GM19455 (cell line): Measurements from ENCODE around the gene PSMA1.
A peak's percentile ranks its signal among the peaks of the same experiment; 100 is the strongest.
"Not testable (repeated sequence)": the region's sequence is repeated elsewhere in the genome, so short reads cannot be mapped to it uniquely, and the experiment has no call there.

Source experiments
- ATAC-seq: cut with Tn5 transposase; IDR thresholded peaks from one replicate; pipeline ENCODE4 v1.9.1; 2021; ENCODE audit not compliant: unreplicated experiment

PSMA1 gene

GRCh38 chr11:14519917-14520746 is at the start of gene PSMA1:
TSS of gene PSMA1 (minus strand) at chr11:14520386. CDS start at chr11:14520299, 87 bp downstream.
- ATAC-seq = peak; percentile 95

- not testable (repeated sequence) for ATAC-seq
Observed at GRCh38 chr11:14569516-14569915, 49.3 kb upstream of the PSMA1 start.

GRCh38 chr11:14567064-14567651 is 47.0 kb upstream of the PSMA1 start:
- no peak for ATAC-seq

- ATAC-seq = no peak
Observed at GRCh38 chr11:14566331-14567063, 46.3 kb upstream of the PSMA1 start.

GRCh38 chr11:14565845-14566244 is 45.7 kb upstream of the PSMA1 start:
- ATAC-seq = no peak

- ATAC-seq = no peak
Observed at GRCh38 chr11:14555818-14556217, 35.6 kb upstream of the PSMA1 start.

GRCh38 chr11:14554959-14555358 is 34.8 kb upstream of the PSMA1 start:
- ATAC-seq = no peak

- no peak for ATAC-seq
Observed at GRCh38 chr11:14552089-14552488, 31.9 kb upstream of the PSMA1 start.

- no peak for ATAC-seq
Observed at GRCh38 chr11:14551380-14551779, 31.2 kb upstream of the PSMA1 start.

GRCh38 chr11:14549891-14550290 is 29.7 kb upstream of the PSMA1 start:
- ATAC-seq = no peak

GRCh38 chr11:14547440-14547839 is 27.3 kb upstream of the PSMA1 start:
- ATAC-seq = no peak

- ATAC-seq = no peak
Observed at GRCh38 chr11:14546672-14547071, 26.5 kb upstream of the PSMA1 start.

GRCh38 chr11:14544611-14545010 is 24.4 kb upstream of the PSMA1 start:
- no peak for ATAC-seq

- no peak for ATAC-seq
Observed at GRCh38 chr11:14543260-14543659, 23.1 kb upstream of the PSMA1 start.

GRCh38 chr11:14542324-14542723 is 22.1 kb upstream of the PSMA1 start:
- no peak for ATAC-seq

GRCh38 chr11:14541192-14541947 is 21.2 kb upstream of the PSMA1 start:
- ATAC-seq = no peak

- no peak for ATAC-seq
Observed at GRCh38 chr11:14539982-14540421, 19.8 kb upstream of the PSMA1 start.

GRCh38 chr11:14538926-14539554 is 18.9 kb upstream of the PSMA1 start:
- ATAC-seq = no peak

- no peak for ATAC-seq
Observed at GRCh38 chr11:14538271-14538925, 18.2 kb upstream of the PSMA1 start.

GRCh38 chr11:14537134-14537599 is 17.0 kb upstream of the PSMA1 start:
- peak; percentile 70 for ATAC-seq
